ENCODE results near the gene PPP2R5C. TPM values are rescaled to one million over a fixed set of nuclear protein-coding genes. Genes with fewer than 3 reads are reported as not detected.
A peak's percentile ranks its signal among the peaks of the same experiment; 100 is the strongest.

PPP2R5C gene
- total and polyA plus RNA-seq, 7 donors: 18.2 to 76.6 (median 57.1) TPM

DNA sequence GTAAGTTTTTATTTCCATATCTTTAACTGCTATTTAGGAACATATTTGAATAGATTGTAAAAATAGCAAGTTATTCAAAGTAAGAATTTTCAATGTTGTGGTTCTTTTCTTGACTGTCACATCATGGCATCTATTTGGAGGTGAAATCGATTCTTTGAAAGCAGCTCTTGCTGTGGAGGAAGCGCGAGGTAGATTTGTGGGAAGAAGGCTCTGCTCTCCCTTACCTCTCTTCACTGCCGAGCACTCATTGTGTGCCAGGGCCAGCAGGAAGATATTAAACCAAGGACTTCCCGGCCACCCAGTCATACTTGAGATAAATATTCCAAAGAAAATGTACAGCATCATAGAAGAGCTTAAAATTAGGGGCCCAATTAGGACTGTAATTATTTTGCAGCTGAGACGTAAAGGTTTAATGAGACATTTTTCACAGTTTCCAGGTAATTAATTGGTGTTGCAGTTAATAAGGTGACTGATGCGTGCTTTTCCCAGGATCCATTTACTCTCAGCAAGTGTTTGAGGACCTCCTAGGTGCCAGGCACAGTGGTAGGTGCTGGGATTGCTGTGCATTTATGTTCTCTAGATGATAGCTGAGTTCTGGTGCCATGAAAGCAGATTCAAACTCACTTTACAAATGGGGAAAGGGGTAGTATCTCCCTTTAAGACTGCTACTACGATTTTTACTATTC, 113.7 kb downstream of the PPP2R5C start:
- DNase-seq (no peak), ATAC-seq (no peak)
- Histone ChIP-seq H3K9me3 (no peaks in the 10 kb centered on the region), H3K4me3 (no peak overlapping the region), H3K36me3 (ENCODE audit: insufficient read depth in 1 of 2, low read depth in 1 of 2) (no peaks in the 10 kb centered on the region), H3K4me1 (peaks cover 26% of the 10 kb centered on the region), H3K27ac (peak overlapping the region; percentile 2), H3K27me3 (ENCODE audit: insufficient read depth in 3 of 3, low read length in 2 of 3) (no peaks in the 10 kb centered on the region)
- TF ChIP-seq, protein P1, sequence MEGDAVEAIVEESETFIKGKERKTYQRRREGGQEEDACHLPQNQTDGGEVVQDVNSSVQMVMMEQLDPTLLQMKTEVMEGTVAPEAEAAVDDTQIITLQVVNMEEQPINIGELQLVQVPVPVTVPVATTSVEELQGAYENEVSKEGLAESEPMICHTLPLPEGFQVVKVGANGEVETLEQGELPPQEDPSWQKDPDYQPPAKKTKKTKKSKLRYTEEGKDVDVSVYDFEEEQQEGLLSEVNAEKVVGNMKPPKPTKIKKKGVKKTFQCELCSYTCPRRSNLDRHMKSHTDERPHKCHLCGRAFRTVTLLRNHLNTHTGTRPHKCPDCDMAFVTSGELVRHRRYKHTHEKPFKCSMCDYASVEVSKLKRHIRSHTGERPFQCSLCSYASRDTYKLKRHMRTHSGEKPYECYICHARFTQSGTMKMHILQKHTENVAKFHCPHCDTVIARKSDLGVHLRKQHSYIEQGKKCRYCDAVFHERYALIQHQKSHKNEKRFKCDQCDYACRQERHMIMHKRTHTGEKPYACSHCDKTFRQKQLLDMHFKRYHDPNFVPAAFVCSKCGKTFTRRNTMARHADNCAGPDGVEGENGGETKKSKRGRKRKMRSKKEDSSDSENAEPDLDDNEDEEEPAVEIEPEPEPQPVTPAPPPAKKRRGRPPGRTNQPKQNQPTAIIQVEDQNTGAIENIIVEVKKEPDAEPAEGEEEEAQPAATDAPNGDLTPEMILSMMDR (IDR thresholded peaks at IDR 0.05): no peak
- intact Hi-C loops (cut with DNase I): no loop called here
- WGBS, 3 donors: 78 to 79% (median 78%) methylated on average over 8 of the region's 8 CpGs

DNA sequence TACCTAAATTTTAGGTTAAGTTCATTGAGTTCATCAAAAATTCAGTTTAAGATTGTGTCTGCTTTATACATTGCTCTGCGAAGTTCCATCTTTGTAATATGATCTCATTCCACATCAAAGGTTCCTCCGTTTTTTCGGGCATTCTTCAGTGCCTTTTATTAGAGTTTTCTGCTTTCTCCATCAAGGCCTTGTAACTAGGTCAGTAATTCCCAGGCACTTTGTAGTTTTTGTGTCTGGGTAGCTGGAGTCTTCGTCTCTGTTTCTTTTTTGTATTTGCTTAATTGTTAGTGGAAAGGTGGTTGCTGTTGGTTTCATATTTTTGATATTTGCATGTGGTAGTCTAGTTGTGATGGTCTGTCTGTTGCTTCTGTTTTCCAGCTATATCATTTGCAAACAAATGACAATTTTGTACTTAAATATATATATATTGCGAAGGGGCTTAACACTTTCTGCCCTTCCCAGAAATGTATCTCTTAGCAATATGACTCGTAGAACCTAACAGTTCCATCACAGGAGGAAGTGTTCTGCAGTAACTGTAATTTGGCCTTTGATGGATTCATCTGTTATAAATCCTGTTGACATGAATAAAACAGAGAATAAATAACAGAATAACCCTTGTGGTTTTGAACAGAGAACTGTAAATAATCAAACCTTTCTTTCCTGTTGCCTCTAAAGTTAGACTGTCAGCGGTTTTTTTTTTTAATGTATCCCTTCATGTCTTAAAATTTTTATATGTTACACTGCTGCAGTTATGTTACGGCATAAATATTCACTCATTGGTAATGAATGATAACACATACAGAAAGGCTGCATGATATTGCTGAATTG, 114.4 kb downstream of the PPP2R5C start:
- Histone ChIP-seq H3K4me1 (peaks cover 20% of the 10 kb centered on the region), H3K27ac (peak overlapping the region; percentile 2)
- ATAC-seq: no peak

DNA sequence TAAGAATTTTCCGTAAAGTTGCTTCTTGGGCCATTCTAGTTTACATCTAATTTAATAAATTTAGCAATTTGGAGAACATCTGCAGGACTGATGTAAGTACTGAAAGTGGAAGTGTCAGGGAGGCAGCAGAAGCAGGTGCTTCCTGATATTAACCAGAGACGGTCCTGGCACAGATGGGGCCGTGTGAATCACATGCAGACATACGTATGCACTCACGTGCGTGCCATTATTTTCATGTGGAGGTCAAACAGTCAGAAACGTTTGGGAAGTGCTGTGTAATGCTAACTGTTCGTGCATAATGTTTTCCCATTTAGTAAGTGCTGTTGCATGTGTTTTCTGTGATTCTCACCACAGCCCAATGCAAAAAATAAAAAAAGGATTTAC, 115.0 kb downstream of the PPP2R5C start:
- peak; percentile 62 to 72 for DNase-seq
- no peaks in the 10 kb centered on the region for H3K27me3 ChIP-seq (ENCODE audit: insufficient read depth in 3 of 3, low read length in 2 of 3)
- intact Hi-C loops (cut with DNase I): no loop called here
- H3K36me3 ChIP-seq (ENCODE audit: insufficient read depth in 1 of 2, low read depth in 1 of 2): no peaks in the 10 kb centered on the region
- no peaks in the 10 kb centered on the region for H3K9me3 ChIP-seq
- peaks cover 20% of the 10 kb centered on the region for H3K4me1 ChIP-seq
- TF ChIP-seq, protein P1 (IDR thresholded peaks at IDR 0.05): no peak
- peak; percentile 56 to 78 (median 73) for ATAC-seq
- WGBS, 3 donors: 46 to 63% (median 50%) methylated on average over 8 of the region's 8 CpGs
- H3K27ac ChIP-seq: peak overlapping the region; percentile 47
- H3K4me3 ChIP-seq: no peak overlapping the region

More for the DNA sequence above, 114.4 kb downstream of the PPP2R5C start:
- no peak for DNase-seq
- H3K36me3 ChIP-seq (ENCODE audit: insufficient read depth in 1 of 2, low read depth in 1 of 2): no peaks in the 10 kb centered on the region
- 62 to 67% (median 62%) methylated on average over 8 of the region's 8 CpGs for WGBS, 3 donors
- no peaks in the 10 kb centered on the region for H3K9me3 ChIP-seq
- intact Hi-C loops (cut with DNase I): no loop called here
- TF ChIP-seq, protein P1 (IDR thresholded peaks at IDR 0.05): no peak
- no peaks in the 10 kb centered on the region for H3K27me3 ChIP-seq (ENCODE audit: insufficient read depth in 3 of 3, low read length in 2 of 3)
- no peak overlapping the region for H3K4me3 ChIP-seq

DNA sequence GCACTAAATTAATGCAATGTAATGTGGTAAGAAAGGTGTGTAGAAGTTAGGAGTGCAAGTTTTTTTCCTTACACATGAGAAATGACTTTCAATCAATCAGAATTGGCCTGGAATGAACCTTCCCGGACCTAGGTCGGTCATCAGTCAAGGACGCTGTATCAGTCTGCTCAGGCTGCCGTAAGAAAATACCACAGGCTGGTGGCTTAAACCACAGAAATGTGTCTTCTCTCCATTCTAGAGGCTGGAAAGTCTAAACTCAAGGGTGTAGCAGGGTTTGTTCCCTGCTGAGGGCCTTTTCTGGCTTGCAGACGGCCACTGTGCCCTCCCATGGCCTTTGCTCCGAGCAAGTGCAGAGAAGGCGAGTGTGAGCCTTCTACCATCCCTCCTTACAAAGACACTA, 116.3 kb downstream of the PPP2R5C start:
- no peaks in the 10 kb centered on the region for H3K27me3 ChIP-seq (ENCODE audit: insufficient read depth in 3 of 3, low read length in 2 of 3)
- no peaks in the 10 kb centered on the region for H3K9me3 ChIP-seq
- TF ChIP-seq, protein P1 (IDR thresholded peaks at IDR 0.05): no peak
- DNase-seq (no peak), ATAC-seq (no peak)
- 90 to 97% (median 94%) methylated on average over 7 of the region's 7 CpGs for WGBS, 3 donors
- H3K4me1 ChIP-seq: peaks cover 20% of the 10 kb centered on the region
- no peak overlapping the region for H3K4me3 ChIP-seq
- intact Hi-C loops (cut with DNase I): no loop called here
- peaks cover 0 to 9% of the 10 kb centered on the region in 2 donors for H3K36me3 ChIP-seq (ENCODE audit: insufficient read depth in 1 of 2, low read depth in 1 of 2)
- peak overlapping the region; percentile 47 for H3K27ac ChIP-seq

Measured in psoas muscle (tissue), 8 donors.